H9 (cell line): ENCODE data around the gene PARD6B. TPM values are rescaled to one million over a fixed set of nuclear protein-coding genes. Genes with fewer than 3 reads are reported as not detected.

ENCODE experiments used
- DNase-seq: peaks from one replicate; pipeline ENCODE4 v3.0.0-alpha.2; 2017
- H2AFZ ChIP-seq: one replicate; pipeline ENCODE4 v1.6.1; 2013; ENCODE audit warnings: mild to moderate bottlenecking, low read length, control low read depth, moderate library complexity
- H2AK5ac ChIP-seq: 2 replicates; pipeline ENCODE4 v1.6.1; 2013; ENCODE audit warnings: low read length, control low read depth, mixed read lengths; ENCODE audit not compliant: insufficient read length
- H2BK120ac ChIP-seq: one replicate; pipeline ENCODE4 v1.6.1; 2013; ENCODE audit warnings: low read depth, mild to moderate bottlenecking, low read length, control low read depth, inconsistent platforms; ENCODE audit not compliant: poor library complexity, severe bottlenecking
- H2BK12ac ChIP-seq: 2 replicates; pipeline ENCODE4 v1.6.1; 2013; ENCODE audit warnings: low read length, control low read depth, mixed read lengths, low read depth; ENCODE audit not compliant: insufficient read length
- H2BK15ac ChIP-seq: 2 replicates; pipeline ENCODE4 v1.6.1; 2013; ENCODE audit warnings: low read depth, low read length, control low read depth
- H2BK20ac ChIP-seq: one replicate; pipeline ENCODE4 v1.6.1; 2013; ENCODE audit warnings: low read depth, mild to moderate bottlenecking, low read length, control low read depth, inconsistent platforms; ENCODE audit not compliant: poor library complexity, severe bottlenecking
- H2BK5ac ChIP-seq: 2 replicates; pipeline ENCODE4 v1.6.1; 2013; ENCODE audit warnings: low read length, control low read depth, mixed read lengths; ENCODE audit not compliant: insufficient read length
- H3K14ac ChIP-seq: 2 replicates; pipeline ENCODE4 v1.6.1; 2013; ENCODE audit warnings: low read length, control low read depth; ENCODE audit not compliant: insufficient read depth
- H3K18ac ChIP-seq: 2 replicates; pipeline ENCODE4 v1.6.1; 2013; ENCODE audit warnings: low read depth, mild to moderate bottlenecking, mixed read lengths, low read length, control low read depth; ENCODE audit not compliant: insufficient read length
- H3K23ac ChIP-seq: 2 replicates; pipeline ENCODE4 v1.6.1; 2013; ENCODE audit warnings: low read length, control low read depth, mixed read lengths, low read depth; ENCODE audit not compliant: insufficient read length
- H3K23me2 ChIP-seq: 2 replicates; pipeline ENCODE4 v1.6.1; 2013; ENCODE audit warnings: low read depth, mild to moderate bottlenecking, mixed read lengths, low read length, control low read depth; ENCODE audit not compliant: insufficient read length, poor library complexity, severe bottlenecking
- H3K27ac ChIP-seq: 2 replicates; pipeline ENCODE4 v1.5.1; 2013; ENCODE audit warnings: low read length, control low read depth, mixed read lengths, low read depth; ENCODE audit not compliant: insufficient read length
- H3K27me3 ChIP-seq: 2 replicates; pipeline ENCODE4 v1.6.1; 2013; ENCODE audit warnings: low read length, control low read depth, inconsistent platforms; ENCODE audit not compliant: insufficient read depth
- H3K4ac ChIP-seq: 2 replicates; pipeline ENCODE4 v1.6.1; 2013; ENCODE audit warnings: low read depth, mild to moderate bottlenecking, control low read depth, inconsistent platforms, low read length, moderate library complexity
- H3K4me1 ChIP-seq: 2 replicates; pipeline ENCODE4 v1.6.1; 2013; ENCODE audit warnings: low read length, control low read depth, inconsistent platforms; ENCODE audit not compliant: insufficient read depth
- H3K4me2 ChIP-seq: 2 replicates; pipeline ENCODE4 v1.6.1; 2013; ENCODE audit warnings: low read length, control low read depth, mixed read lengths; ENCODE audit not compliant: insufficient read length, insufficient read depth
- H3K56ac ChIP-seq: 2 replicates; pipeline ENCODE4 v1.6.1; 2013; ENCODE audit warnings: low read depth, mild to moderate bottlenecking, mixed read lengths, low read length, control low read depth; ENCODE audit not compliant: insufficient read length
- H3K79me1 ChIP-seq: 2 replicates; pipeline ENCODE4 v1.6.1; 2013; ENCODE audit warnings: low read depth, mild to moderate bottlenecking, moderate library complexity, low read length, control low read depth, inconsistent platforms; ENCODE audit not compliant: insufficient read depth, poor library complexity, severe bottlenecking
- H3K79me2 ChIP-seq: 2 replicates; pipeline ENCODE4 v1.6.1; 2013; ENCODE audit warnings: low read length, control low read depth, inconsistent platforms; ENCODE audit not compliant: insufficient read depth
- H3K9ac ChIP-seq: 2 replicates; pipeline ENCODE4 v1.6.1; 2013; ENCODE audit warnings: low read length, control low read depth, mixed read lengths; ENCODE audit not compliant: insufficient read length; ENCODE audit errors: extremely low read depth
- H3K9me3 ChIP-seq: one replicate; pipeline ENCODE4 v1.6.1; 2013; ENCODE audit warnings: low read depth, low read length, inconsistent platforms; ENCODE audit not compliant: control insufficient read depth
- H3T11ph ChIP-seq: one replicate; pipeline ENCODE4 v1.6.1; 2013; ENCODE audit warnings: mild to moderate bottlenecking, low read length, control low read depth, inconsistent platforms
- H4K20me1 ChIP-seq: one replicate; pipeline ENCODE4 v1.6.1; 2013; ENCODE audit not compliant: control insufficient read depth, insufficient read length, insufficient read depth
- H4K5ac ChIP-seq: 2 replicates; pipeline ENCODE4 v1.6.1; 2013; ENCODE audit warnings: low read depth, mild to moderate bottlenecking, mixed read lengths, low read length, control low read depth; ENCODE audit not compliant: insufficient read length
- H4K8ac ChIP-seq: replicated peaks from 2 replicates; pipeline ENCODE4 v1.6.1; 2013; ENCODE audit warnings: low read length, control low read depth, mixed read lengths, low read depth; ENCODE audit not compliant: insufficient read length
- H4K91ac ChIP-seq: 2 replicates; pipeline ENCODE4 v1.6.1; 2013; ENCODE audit warnings: low read depth, mild to moderate bottlenecking, moderate library complexity, mixed read lengths, low read length, control low read depth; ENCODE audit not compliant: insufficient read length
- H3K27ac Mint-ChIP-seq, 3 experiments: 2 replicates in 2 of 3; 3 replicates in 1 of 3; pipeline ENCODE4 v1.8.0; 2020 to 2021; ENCODE audit warnings: mixed read lengths in 3 of 3, mild to moderate bottlenecking in 1 of 3, moderate library complexity in 1 of 3
- H3K27me3 Mint-ChIP-seq: 2 replicates; pipeline ENCODE4 v1.8.0; 2021; ENCODE audit warnings: low read depth, mild to moderate bottlenecking, moderate library complexity, mixed read lengths
- H3K36me3 Mint-ChIP-seq, 3 experiments: 2 replicates in 2 of 3; 3 replicates in 1 of 3; pipeline ENCODE4 v1.8.0; 2020 to 2021; ENCODE audit warnings: low read depth in 3 of 3, mixed read lengths in 3 of 3; ENCODE audit not compliant: insufficient read depth in 1 of 3
- H3K4me1 Mint-ChIP-seq, 2 experiments: 2 replicates each; pipeline ENCODE4 v1.8.0; 2020; ENCODE audit warnings: mixed read lengths in 2 of 2
- H3K4me3 Mint-ChIP-seq, 2 experiments: 2 replicates in 1 of 2; 3 replicates in 1 of 2; pipeline ENCODE4 v1.8.0; 2020 to 2021; ENCODE audit warnings: mild to moderate bottlenecking in 2 of 2, mixed read lengths in 2 of 2, moderate library complexity in 1 of 2
- H3K9me3 Mint-ChIP-seq, 2 experiments: 2 replicates in 1 of 2; 3 replicates in 1 of 2; pipeline ENCODE4 v1.8.0; 2020; ENCODE audit warnings: mild to moderate bottlenecking in 2 of 2, mixed read lengths in 2 of 2, moderate library complexity in 1 of 2
- CTCF ChIP-seq: fragments of 200-600 bp; sonication (generic); conservative IDR thresholded peaks from 3 replicates; pipeline ENCODE4 v1.8.0; 2021; ENCODE audit warnings: antibody characterized with exemption, mild to moderate bottlenecking
- WGBS: extraction: QIAGEN DNeasy Blood & Tissue Kit; methylation state at CpG from one replicate; pipeline ENCODE4 v1.1.7; 2013; ENCODE audit warnings: missing lambda C conversion rate, low lambda C conversion rate, mixed read lengths; ENCODE audit not compliant: insufficient read length; ENCODE audit errors: extremely low coverage; 5-methylcytosine and 5-hydroxymethylcytosine counted together
- total RNA-seq: library from RNA; stranded (reverse); gene quantifications from 2 replicates; pipeline ENCODE4 v1.2.1, GENCODE V29; 2021

PARD6B gene
- total RNA-seq, 1 experiment from 2014 or later = 27.4 TPM

- H3K79me1 ChIP-seq = no peaks in the 10 kb centered on the region
- H3K56ac ChIP-seq = no peak overlapping the region
- no peak for DNase-seq
- no peak overlapping the region for H2AK5ac ChIP-seq
- H4K20me1 ChIP-seq = no peaks in the 10 kb centered on the region
- H3K27me3 Mint-ChIP-seq = no peaks in the 10 kb centered on the region; the same call in 1 of the 2 replicates
- no peak overlapping the region for H2BK12ac ChIP-seq
- no peak overlapping the region for H3K4me2 ChIP-seq
- H2BK20ac ChIP-seq = no peak overlapping the region
- no peak overlapping the region for H3K4ac ChIP-seq
- no peak overlapping the region for H3K27ac Mint-ChIP-seq
- H3K18ac ChIP-seq = no peak overlapping the region
- WGBS = no CpG with 5 or more reads among the region's 5 CpGs
- H3K4me1 ChIP-seq = peaks cover 3% of the 10 kb centered on the region; the same call in 1 of the 2 replicates
- H3K9me3 Mint-ChIP-seq = no peaks in the 10 kb centered on the region
- no peak overlapping the region for H2BK120ac ChIP-seq
- H2BK15ac ChIP-seq = no peak overlapping the region
- H4K8ac ChIP-seq = no peak overlapping the region
- H4K5ac ChIP-seq = no peak overlapping the region
- H3K14ac ChIP-seq = no peak overlapping the region
- no peak overlapping the region for H3T11ph ChIP-seq
- H3K23me2 ChIP-seq = no peaks in the 10 kb centered on the region
- no peak overlapping the region for H3K23ac ChIP-seq
- H2AFZ ChIP-seq = no peak overlapping the region
- H3K79me2 ChIP-seq = no peaks in the 10 kb centered on the region
- H3K4me1 Mint-ChIP-seq = peaks cover 20 to 27% of the 10 kb centered on the region in 2 experiments
- no peaks in the 10 kb centered on the region; the same call in 1 of the 2 replicates for H3K27me3 ChIP-seq
- no peaks in the 10 kb centered on the region for H3K36me3 Mint-ChIP-seq
- H4K91ac ChIP-seq = no peak overlapping the region
- H3K27ac ChIP-seq = no peak overlapping the region
- no peak for TF ChIP-seq CTCF
- H2BK5ac ChIP-seq = no peak overlapping the region
- H3K9ac ChIP-seq = no peak overlapping the region
- H3K4me3 Mint-ChIP-seq = no peak overlapping the region
- H3K9me3 ChIP-seq = no peaks in the 10 kb centered on the region
Observed at GRCh38 chr20:50709636-50709973, 21.8 kb upstream of the PARD6B start.
